AG10803 (cell line): ENCODE data around the gene LRRC46.

Source experiments
- DNase-seq: peaks from one replicate; pipeline ENCODE4 v3.0.0; 2010; ENCODE audit warnings: low read depth
- H3K4me3 ChIP-seq: 2 replicates; pipeline ENCODE4 v1.5.1; 2011; ENCODE audit warnings: mild to moderate bottlenecking, low read length, control low read depth
- TF ChIP-seq, protein P1 (sequence below): conservative IDR thresholded peaks from 2 replicates; pipeline ENCODE4 v1.5.1; 2011; ENCODE audit warnings: mild to moderate bottlenecking, low read length, control low read depth, inconsistent platforms

Gene LRRC46

DNA sequence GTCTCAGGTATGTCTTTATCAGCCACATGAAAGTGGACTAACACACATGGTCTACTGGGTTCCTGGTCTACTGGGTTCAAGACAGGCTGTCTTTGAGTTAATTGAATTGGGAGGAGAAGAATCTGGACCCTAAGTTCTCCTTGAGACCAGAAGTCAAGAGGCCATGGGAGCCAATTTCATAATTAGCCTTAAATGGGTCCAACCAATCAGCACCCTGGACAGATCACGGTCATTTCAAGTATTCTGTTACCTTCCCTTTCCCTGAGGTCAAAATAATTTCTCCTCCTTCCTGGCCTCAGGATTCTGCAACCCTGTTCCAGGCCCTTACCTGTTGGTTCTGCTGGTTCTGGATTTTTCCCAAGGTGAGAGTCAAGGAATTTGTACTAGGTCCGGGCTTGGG lies 33.7 kb upstream of the LRRC46 start:
- no peak for DNase-seq

DNA sequence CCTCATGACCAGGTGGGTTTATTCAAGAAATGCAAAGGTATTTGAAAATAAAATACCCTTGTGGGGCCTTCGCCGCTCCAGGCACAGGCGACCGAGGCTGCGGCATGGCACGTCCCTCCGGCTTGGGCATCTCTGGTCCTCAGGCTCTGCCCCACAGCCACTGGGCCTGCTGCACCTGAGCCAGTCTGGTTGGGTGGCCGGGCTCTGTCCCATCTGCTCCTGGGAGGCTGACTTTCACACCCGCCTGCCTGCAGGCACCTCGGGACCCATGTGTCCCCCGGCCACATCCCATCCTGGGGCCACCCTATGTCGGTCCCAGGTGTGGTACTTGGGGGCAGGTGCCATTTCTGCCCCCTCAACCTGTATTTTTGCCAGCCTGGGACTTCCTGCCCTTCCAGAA lies 30.8 kb upstream of the LRRC46 start:
- H3K4me3 ChIP-seq: no peak overlapping the region
- DNase-seq: no peak
- TF ChIP-seq, protein P1, sequence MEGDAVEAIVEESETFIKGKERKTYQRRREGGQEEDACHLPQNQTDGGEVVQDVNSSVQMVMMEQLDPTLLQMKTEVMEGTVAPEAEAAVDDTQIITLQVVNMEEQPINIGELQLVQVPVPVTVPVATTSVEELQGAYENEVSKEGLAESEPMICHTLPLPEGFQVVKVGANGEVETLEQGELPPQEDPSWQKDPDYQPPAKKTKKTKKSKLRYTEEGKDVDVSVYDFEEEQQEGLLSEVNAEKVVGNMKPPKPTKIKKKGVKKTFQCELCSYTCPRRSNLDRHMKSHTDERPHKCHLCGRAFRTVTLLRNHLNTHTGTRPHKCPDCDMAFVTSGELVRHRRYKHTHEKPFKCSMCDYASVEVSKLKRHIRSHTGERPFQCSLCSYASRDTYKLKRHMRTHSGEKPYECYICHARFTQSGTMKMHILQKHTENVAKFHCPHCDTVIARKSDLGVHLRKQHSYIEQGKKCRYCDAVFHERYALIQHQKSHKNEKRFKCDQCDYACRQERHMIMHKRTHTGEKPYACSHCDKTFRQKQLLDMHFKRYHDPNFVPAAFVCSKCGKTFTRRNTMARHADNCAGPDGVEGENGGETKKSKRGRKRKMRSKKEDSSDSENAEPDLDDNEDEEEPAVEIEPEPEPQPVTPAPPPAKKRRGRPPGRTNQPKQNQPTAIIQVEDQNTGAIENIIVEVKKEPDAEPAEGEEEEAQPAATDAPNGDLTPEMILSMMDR: no peak

More for the DNA sequence above, 33.7 kb upstream of the LRRC46 start:
- TF ChIP-seq, protein P1: no peak
- no peak overlapping the region for H3K4me3 ChIP-seq

DNA sequence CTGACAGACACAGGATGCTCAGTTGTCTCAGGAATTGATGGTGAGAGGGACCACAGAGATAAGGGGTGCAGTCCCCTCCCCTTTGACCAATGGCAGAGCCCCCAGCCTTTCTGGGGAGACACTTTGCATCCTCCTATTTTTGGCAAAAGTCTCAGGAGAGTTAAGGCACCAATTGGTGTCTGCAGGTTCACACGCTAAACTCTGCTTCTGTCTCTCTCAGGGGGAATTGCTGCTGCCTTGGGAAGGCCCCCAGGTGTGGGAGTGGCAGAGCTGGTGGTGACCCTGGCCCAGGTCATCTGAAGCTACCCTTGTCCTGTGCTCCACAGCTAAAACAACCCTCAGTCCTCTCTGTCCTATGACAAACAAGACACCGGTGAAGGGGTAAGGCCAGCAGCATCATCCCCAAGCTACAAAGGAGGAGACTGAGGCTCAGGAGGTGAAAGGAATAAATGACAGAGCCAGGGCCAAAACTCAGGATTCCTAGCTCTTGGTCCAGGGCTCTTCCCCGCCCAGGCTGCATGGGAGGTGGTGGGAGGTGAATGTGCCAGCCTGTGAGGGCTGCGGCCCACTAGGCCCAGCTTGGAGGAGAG lies 30.2 kb upstream of the LRRC46 start:
- TF ChIP-seq, protein P1: no peak
- no peak overlapping the region for H3K4me3 ChIP-seq
- no peak for DNase-seq

DNA sequence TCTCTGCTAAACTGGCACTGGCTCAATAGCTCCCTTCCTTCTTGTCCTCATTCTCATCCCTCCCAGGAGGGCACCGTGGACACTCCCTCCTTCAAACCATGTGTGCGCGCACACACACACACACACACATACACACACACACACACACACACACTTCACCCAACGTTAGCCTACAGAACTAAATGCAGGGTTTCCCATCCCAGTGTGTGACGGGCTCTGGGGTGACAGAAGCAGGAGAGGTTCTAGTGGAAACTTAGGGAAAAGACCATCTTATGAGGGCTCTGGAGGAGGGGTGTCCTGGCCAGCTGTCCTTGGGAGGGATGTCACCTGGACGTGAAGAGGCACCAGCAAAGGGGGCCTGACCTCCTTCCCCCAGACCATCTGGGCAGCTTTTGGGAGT lies 29.6 kb upstream of the LRRC46 start:
- TF ChIP-seq, protein P1: no peak
- H3K4me3 ChIP-seq: no peak overlapping the region
- no peak for DNase-seq

DNA sequence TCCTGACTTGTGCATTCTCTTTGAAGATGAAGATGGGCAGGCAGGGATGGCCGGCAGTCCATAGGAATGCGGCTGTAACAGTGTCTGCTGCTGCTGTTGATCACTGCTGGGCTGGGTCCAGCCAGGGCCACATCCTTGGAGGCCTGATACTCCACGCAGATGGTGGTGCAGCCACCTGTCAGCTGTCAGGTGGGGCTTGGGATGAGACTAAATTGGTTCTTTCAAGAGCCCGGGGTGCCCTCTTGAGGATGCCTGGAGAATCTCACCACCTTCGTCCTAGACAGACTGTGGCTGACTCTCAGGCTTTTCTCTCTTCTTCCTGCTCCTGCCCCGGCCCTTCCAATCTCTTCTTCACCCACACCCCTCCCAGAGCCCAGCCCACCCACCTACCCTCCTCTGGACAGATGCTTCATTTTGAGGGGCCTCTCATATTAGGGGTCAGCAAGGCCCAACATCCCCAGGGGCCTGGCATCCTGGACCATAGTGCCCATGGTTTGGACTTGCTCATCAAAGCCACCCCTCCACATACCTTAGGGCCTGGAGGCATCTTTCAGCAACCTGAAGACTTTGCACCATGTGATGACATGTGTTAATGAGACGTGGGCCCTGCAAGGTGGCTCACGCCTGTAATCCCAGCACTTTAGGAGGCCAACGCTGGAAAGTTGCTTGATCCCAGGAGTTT lies 29.0 kb upstream of the LRRC46 start:
- TF ChIP-seq, protein P1: peak; percentile 65

DNA sequence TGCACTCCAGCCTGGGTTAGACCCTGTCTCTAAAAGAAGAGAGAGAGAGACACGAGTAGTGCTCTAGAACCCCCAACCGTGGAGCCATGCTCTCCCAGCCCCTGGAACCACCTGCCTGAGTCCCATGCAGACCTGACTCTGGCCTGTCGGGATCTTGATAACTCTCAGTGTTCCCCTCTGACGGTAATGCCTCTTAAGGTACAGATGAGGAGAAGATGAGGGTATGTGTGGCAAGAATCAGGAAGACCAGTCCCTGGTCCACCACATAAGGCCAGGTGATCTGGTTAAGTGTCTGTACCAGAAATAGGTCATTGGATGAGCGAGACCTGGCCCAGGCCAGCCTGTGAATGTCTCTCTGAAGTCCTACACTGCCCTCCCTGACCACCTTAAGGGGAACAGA lies 28.3 kb upstream of the LRRC46 start:
- TF ChIP-seq, protein P1: no peak
- no peak overlapping the region for H3K4me3 ChIP-seq
- no peak for DNase-seq

More for the DNA sequence above, 29.0 kb upstream of the LRRC46 start:
- DNase-seq: peak; percentile 22
- H3K4me3 ChIP-seq: no peak overlapping the region

DNA sequence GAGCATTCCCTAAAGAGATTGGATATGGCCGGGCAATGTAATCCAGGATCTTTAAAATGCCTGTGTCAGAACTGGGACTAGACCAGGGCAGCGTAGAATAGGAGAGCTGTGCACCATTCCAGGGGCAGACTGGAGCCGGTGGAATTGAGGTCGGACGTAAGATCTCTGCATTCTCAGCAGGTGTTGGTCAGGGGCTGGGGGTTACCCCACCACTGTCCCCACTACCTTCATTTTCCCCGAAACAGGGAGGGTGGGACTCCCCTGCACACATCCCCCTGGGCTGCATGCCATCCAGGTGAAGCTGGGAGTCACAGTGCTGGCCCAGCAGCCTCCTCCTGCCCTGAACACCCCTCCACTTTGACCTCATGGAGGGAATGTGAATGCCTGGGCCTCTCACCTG lies 27.7 kb upstream of the LRRC46 start:
- H3K4me3 ChIP-seq: no peak overlapping the region
- TF ChIP-seq, protein P1: no peak
- DNase-seq: no peak
